Cardiac muscle cell (in vitro differentiated cells and primary cell): ENCODE data around the gene AXIN1. TPM values are rescaled to one million over a fixed set of nuclear protein-coding genes. Genes with fewer than 3 reads are reported as not detected.

Experiments
- DNase-seq, 2 donors: peaks; one replicate each; pipeline versions ENCODE4 v3.0.0 to v3.0.0-alpha.2; 2010 to 2017; ENCODE audit warnings: low read depth in 1 of 2, low spot score in 1 of 2
- H3K27ac ChIP-seq: fragments of 200-600 bp; sonication (generic); 2 replicates; pipeline ENCODE4 v1.5.1; 2016
- H3K27me3 ChIP-seq: fragments of 200-600 bp; sonication (generic); 2 replicates; pipeline ENCODE4 v1.6.0; 2016; ENCODE audit warnings: control low read depth
- H3K36me3 ChIP-seq: fragments of 200-600 bp; sonication (generic); 2 replicates; pipeline ENCODE4 v1.5.1; 2016; ENCODE audit warnings: control low read depth
- H3K4me1 ChIP-seq: fragments of 200-600 bp; sonication (generic); 2 replicates; pipeline ENCODE4 v1.8.1; 2017; ENCODE audit warnings: low read depth, mild to moderate bottlenecking, mixed run types
- H3K4me3 ChIP-seq: fragments of 200-600 bp; sonication (generic); 2 replicates; pipeline ENCODE4 v1.5.1; 2016; ENCODE audit warnings: mild to moderate bottlenecking
- H3K9me3 ChIP-seq: fragments of 200-600 bp; sonication (generic); 2 replicates; pipeline ENCODE4 v1.5.1; 2017; ENCODE audit warnings: low read depth, mild to moderate bottlenecking, control low read depth
- polyA plus RNA-seq: library from polyadenylated mRNA; unstranded; fragments of >200 nt; fragmentation: Nextera tagmentation; extraction: Ambion mirVana; gene quantifications from 2 replicates; pipeline ENCODE4 v1.2.1, GENCODE V29; 2016
- total RNA-seq: library from RNA; depleted of rRNA; stranded (reverse); fragments of >200 nt; gene quantifications from 2 replicates; pipeline ENCODE4 v1.2.3, GENCODE V29; 2016
- TF ChIP-seq, protein P1 (sequence below): IDR thresholded peaks from 2 replicates; pipeline ENCODE4 v1.5.1; 2012; ENCODE audit warnings: low read depth, mild to moderate bottlenecking, low read length

The AXIN1 gene
- total and polyA plus RNA-seq, 2 experiments from 2014 or later: 16.5 to 49.7 TPM

DNA sequence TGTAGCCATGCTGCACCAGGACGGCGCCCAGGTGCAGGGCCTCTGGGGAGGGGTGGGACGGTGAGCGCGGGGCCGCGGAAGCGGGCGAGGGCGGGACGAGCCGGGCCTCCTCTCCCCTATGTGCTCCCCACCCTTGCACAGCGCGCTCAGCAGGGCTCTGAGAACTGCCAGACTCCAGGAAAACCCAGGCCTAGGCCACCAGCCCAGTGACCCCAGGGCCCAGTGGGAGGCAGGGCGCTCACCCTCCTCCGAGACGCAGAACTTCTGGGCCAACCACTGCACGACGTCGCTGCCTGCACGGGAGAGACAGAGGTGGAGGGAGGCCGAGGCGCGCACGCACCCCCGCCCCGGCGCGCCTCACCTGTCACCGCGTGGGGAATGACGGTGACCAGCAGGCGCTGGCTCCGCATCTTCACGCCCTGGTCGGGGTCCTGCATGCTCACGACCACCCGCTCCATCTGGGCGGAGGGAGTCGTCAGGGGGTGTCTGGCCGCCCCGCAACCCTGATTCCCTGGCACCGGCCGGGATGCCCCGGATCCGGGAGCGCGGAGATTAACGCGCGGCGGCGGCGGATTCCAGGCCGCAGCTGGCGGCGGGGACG lies 77.4 kb downstream of the AXIN1 start:
- peak overlapping the region; percentile 33 for H3K4me3 ChIP-seq
- peak in 1 of 2 donors; percentile 33 for DNase-seq

GRCh38 chr16:273547-274421 lies 78.7 kb downstream of the AXIN1 start:
- DNase-seq: no peak
- Histone ChIP-seq H3K27ac (no peak overlapping the region), H3K9me3 (no peaks in the 10 kb centered on the region), H3K4me3 (no peak overlapping the region), H3K4me1 (no peaks in the 10 kb centered on the region), H3K36me3 (no peaks in the 10 kb centered on the region), H3K27me3 (peaks cover 43% of the 10 kb centered on the region)
- TF ChIP-seq, protein P1, sequence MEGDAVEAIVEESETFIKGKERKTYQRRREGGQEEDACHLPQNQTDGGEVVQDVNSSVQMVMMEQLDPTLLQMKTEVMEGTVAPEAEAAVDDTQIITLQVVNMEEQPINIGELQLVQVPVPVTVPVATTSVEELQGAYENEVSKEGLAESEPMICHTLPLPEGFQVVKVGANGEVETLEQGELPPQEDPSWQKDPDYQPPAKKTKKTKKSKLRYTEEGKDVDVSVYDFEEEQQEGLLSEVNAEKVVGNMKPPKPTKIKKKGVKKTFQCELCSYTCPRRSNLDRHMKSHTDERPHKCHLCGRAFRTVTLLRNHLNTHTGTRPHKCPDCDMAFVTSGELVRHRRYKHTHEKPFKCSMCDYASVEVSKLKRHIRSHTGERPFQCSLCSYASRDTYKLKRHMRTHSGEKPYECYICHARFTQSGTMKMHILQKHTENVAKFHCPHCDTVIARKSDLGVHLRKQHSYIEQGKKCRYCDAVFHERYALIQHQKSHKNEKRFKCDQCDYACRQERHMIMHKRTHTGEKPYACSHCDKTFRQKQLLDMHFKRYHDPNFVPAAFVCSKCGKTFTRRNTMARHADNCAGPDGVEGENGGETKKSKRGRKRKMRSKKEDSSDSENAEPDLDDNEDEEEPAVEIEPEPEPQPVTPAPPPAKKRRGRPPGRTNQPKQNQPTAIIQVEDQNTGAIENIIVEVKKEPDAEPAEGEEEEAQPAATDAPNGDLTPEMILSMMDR: no peak

More for the DNA sequence above, 77.4 kb downstream of the AXIN1 start:
- H3K27ac ChIP-seq: no peak overlapping the region
- H3K36me3 ChIP-seq: no peaks in the 10 kb centered on the region
- TF ChIP-seq, protein P1: no peak
- no peaks in the 10 kb centered on the region for H3K9me3 ChIP-seq
- no peaks in the 10 kb centered on the region for H3K4me1 ChIP-seq
- H3K27me3 ChIP-seq: peaks cover 54% of the 10 kb centered on the region

- Histone ChIP-seq H3K27ac (no peak overlapping the region), H3K4me3 (no peak overlapping the region), H3K27me3 (peaks cover 37% of the 10 kb centered on the region), H3K4me1 (no peaks in the 10 kb centered on the region), H3K9me3 (no peaks in the 10 kb centered on the region), H3K36me3 (no peaks in the 10 kb centered on the region)
- DNase-seq: no peak
- TF ChIP-seq, protein P1: no peak
Observed at GRCh38 chr16:272633-273546, 79.6 kb downstream of the AXIN1 start.

- Histone ChIP-seq H3K4me3 (no peak overlapping the region), H3K27ac (no peak overlapping the region), H3K27me3 (peaks cover 20% of the 10 kb centered on the region), H3K9me3 (no peaks in the 10 kb centered on the region), H3K4me1 (no peaks in the 10 kb centered on the region), H3K36me3 (no peaks in the 10 kb centered on the region)
- DNase-seq: no peak
- TF ChIP-seq, protein P1: no peak
Observed at GRCh38 chr16:270381-271255, 81.9 kb downstream of the AXIN1 start.
